HG03558 (cell line): ENCODE data around the gene DNAJC24.
A peak's percentile ranks its signal among the peaks of the same experiment; 100 is the strongest.
"Not testable (repeated sequence)": the region's sequence is repeated elsewhere in the genome, so short reads cannot be mapped to it uniquely, and the experiment has no call there.

ENCODE experiments used
- ATAC-seq: cut with Tn5 transposase; IDR thresholded peaks from one replicate; pipeline ENCODE4 v1.9.1; 2021; ENCODE audit warnings: moderate number of reproducible peaks; ENCODE audit not compliant: unreplicated experiment; ENCODE audit errors: extremely low read depth

The DNAJC24 gene, protein sequence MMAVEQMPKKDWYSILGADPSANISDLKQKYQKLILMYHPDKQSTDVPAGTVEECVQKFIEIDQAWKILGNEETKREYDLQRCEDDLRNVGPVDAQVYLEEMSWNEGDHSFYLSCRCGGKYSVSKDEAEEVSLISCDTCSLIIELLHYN

DNA sequence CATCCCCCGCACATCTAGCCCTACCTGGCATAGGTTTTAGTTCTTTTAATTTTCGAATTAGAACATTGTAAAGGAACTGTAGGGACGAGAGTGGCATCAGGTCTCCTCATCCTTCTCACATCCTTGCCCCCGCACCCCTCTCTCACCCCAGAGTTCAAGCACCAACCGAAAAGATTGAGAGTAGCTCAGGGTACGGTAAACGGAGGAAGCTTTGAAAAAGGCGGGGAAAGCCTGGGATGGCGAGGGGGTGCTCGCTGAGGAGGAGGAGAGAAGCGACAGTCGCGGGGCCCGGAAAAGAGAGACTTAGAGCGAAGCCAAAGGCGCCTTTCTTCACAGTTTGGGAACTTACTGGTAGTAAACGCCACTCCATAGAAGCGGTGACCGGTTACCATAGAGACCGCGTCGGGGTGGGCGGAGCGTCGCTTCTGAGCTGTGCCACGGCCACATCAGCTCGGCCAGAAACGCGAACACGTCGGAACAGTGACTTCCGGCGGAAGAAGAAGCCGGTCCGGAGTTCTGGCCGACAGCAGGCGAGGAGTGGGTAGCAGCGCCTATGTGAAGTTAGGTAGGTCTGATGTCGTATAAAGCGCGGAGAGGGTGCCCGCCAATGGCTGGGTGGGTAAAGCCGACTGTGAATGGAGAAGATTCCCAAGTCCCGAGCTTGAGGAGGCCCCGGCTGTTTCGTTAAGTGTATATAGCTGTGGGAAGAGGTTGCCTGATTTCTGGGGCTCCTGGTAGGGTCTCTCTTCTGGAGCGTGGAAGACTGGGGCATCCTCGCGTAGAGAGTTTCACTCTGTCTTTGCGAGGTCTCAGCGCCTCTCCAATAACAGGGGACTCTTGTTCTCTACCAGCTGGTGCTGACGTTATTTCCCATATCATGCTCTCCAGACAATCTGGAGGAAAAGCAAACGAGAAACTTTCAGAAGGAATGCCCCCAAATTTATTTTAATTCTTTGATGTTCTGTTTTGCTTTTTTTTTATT, at the start of gene DNAJC24, which contains the start of gene DCDC1:
Gene DNAJC24, plus strand, starts transcription at position 513 of the 982 bp plus-strand sequence. CDS start 889 bp downstream, outside the sequence.
Gene DCDC1, minus strand, starts transcription at position 392 of the 982 bp plus-strand sequence. CDS start 41,459 bp downstream, outside the sequence.
- ATAC-seq = peak; percentile 98

DNA sequence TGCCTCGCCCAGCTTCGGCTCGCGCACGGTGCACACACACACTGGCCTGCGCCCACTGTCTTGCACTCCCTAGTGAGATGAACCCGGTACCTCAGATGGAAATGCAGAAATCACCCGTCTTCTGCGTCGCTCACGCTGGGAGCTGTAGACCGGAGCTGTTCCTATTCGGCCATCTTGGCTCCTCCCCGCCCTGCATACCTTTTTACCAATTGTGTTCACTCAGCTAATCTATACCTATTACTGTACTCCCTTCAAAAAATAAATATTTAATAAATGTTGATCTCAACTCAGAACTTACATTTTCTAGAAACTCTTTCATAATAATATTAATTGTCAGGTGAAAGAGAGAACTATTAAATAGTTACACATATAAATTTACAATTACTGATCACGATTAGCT, 48.2 kb upstream of the DNAJC24 start:
- ATAC-seq = not testable (repeated sequence)

DNA sequence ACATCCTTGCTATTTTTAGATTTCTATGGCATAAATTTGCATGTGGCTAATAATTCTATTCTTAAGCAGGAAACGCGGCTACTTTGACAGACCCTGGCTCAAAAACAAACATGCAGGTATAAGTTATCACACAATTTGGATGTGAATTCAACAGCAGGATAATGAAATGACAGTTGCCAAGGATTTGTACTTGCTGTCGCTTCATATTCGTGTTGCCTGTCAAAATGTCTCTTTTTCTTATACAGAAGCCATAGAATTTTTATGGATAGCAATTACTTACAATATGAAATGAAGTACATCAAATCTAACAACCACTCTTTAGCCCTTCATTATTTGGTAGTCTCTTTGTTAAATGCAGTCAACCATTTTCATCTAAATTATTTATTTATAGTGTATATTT, 46.5 kb upstream of the DNAJC24 start:
- no peak for ATAC-seq

DNA sequence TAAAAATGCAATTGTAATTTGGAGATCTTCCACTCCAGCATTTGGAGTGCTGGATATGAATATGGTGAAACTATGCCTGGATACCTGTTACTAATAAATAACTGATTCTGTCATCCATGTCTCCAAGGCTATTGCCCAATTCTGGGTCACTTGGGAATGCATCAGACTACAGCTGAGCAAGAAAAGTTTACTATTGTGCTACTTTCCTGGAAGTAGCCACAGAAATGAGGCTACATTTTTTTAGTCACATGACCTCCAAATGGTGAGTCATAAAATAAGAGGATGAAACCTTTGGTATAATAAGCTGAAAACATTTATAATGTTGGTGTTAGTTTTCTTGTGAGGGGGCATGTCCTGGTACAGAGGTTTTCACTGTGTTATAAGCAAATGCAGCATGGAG, 44.5 kb upstream of the DNAJC24 start:
- no peak for ATAC-seq

DNA sequence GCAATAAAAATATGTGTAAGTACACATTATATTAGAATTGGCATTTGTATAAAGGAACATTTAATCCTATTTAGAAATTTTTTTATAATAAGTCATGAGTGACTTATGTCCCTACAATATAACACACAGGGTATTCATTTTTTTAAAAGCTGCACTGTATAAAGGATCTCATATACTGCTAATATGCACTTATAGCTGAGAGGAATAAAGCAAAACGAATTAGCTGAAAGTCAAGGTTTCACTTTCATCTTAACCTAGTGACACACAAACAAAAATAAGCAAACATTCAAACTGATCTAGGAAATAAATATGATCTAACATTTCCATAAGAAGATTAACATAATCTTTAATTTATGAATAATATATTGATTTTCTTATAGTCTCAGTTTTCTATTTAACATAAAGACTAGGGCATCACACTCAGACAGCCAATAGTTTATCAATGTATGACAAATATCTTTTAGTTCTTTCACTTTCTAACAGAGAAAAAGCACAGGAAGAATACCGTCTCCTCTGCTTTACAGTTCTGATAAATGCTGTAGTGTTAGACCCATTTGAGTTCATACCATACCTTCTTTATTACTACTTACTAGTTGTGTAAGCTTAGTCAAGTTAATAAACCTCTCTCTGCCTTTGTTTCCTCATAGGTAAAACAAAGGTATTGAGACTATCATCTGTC, 43.1 kb upstream of the DNAJC24 start:
- peak; percentile 62 for ATAC-seq

DNA sequence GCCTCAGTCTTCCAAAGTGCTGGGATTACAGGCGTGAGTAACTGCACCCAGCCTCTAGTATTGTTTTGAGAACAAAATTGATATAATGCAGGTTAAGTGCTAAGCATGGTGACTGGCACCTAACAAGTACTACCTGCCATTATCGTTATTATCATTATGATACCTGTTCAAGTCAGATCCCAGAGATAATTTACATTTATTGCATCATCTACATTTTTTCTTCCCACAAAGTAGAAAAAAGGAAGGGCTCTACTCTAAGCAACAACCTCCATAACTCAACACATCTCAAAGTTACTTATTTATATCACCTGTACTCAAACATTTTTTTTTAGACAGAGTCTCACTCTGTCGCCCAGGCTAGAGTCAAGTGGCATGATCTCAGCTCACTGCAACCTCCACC, 42.2 kb upstream of the DNAJC24 start:
- ATAC-seq = no peak

DNA sequence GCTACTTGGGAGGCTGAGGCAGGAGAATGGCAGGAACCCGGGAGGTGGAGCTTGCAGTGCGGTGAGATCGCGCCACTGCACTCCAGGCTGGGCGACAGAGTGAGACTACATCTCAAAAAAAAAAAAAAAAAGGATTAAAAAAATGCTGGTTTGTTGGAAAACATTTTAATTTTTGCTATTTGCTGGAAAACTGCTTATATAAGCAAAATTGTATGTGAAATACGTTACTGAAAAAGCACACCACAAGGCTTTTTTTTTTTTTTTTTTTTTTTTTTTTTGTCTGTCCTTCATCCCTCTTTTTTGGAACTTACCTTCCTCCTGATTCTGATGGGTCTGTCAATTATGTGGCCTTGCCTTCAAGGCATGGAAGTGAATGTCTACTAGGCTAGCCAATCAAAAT, 41.0 kb upstream of the DNAJC24 start:
- no peak for ATAC-seq

DNA sequence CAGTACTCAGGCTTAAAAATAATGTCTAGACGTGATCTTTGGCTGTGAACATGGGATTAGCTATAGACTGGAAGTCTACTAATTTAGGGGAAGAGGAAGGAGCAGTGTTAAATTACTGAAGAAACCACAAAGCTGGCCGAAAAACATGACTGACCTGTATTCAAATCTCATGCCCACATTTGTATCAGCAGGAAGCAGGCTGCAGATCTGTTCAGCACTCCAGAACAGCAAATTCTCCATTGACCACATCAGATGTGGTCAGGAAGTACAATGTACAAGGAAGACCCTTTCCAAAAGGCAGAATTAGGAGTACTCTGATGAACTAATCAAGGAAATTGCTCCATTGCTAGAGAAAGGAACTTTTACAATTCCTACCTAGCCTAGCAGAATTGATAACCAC, 31.9 kb upstream of the DNAJC24 start:
- ATAC-seq = no peak

DNA sequence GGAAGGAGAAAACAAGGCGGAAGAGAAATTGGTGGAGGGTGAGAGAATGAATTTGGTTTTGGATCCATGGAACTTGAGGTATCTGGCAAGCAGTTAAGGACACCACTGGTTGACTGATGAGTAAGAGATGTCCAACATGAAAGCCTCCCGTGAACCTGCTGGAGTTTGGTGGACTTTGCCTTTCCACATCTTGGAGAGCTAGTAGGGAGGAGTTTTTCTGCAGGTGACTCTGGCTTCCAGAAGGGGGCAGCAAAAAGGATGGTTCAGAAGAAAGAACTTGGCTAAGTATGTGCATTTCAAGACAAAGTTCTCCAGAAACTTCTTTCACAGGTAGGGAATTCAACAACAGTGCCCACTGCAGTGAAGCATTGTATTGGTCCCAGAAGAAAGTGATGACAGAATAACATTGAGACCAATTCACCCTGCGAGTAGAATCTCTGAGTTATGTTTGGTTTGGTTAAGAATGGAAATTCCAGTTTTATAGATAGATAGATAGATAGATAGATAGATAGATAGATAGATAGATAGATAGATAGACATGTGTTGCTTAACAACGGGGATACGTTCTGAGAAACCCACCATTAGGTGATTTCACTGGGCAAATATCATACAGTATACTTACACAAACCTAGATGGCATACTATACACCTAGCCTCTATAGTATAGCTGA, 28.6 kb upstream of the DNAJC24 start:
- ATAC-seq = no peak

DNA sequence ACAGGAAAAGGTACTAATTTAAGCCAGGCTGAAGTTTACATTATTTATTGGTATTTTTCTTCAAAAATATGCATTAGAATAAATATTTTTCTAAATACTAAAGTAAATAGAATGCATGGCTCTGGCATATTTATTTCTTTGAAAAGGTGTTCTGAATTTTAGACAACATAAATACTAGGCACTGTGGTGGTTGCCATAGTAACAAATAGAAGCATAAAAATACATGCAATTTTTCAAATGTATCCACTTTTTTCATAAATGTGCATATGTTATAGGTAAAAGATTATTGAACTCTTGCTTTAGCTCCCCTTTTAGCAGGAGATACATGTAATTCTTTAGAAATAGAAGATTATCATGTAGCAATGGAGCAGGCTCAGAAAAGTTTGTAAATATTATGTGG, 18.5 kb upstream of the DNAJC24 start:
- no peak for ATAC-seq

DNA sequence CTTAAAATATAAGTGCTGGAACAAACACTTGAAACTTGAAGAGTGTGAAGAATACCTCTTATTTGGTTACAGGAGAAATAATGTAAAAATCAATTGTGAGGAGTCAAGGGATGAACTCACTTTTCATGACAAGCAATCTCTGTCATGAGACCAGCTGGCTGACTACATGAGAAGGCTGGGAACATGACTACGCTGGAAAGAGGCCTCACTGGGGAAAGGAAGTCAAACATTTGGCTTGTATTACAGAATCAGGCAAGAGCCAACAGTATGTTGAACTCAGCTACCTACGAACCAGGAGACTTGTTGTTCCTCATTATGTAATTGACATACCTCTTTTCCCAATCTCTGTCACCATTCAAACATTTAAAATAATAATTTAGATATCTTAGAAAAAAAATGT, 14.5 kb upstream of the DNAJC24 start:
- ATAC-seq = no peak

DNA sequence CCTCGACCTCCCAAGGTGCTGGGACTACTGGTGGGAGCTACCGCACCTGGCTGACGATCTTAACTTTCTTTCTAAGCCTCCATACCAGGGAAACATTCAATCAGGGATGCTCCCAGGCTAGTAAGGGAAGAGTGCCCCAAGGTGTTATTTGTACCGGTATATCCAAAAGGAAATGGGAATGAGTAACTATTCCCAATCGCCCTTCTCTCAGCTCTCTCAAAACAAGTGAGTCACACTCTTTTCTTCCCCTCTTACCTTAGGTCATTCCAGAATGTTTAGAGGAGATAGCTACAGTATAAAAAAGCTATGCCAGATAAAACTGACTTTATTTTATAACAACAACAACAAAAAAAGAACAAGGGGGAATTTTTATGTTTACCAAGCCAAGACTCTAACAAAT, 13.8 kb upstream of the DNAJC24 start:
- ATAC-seq = no peak

DNA sequence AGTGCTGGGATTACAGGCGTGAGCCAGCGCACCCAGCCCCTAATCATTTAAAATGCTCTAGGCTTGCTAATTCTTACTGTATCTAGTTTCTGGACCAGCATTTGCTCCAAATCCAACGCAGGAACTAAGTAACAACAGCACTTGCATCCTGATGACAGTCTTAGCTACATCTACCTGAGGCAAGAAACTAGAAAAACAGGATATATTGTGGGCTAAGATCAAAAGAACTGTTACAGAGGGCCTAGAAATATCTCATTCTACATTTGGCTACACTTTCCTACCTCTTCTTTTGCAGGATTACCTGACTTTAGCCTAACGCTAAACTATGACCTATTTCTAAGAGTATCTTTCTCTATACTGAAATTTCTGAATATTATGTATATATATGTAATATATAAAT, 7.9 kb upstream of the DNAJC24 start:
- no peak for ATAC-seq

DNA sequence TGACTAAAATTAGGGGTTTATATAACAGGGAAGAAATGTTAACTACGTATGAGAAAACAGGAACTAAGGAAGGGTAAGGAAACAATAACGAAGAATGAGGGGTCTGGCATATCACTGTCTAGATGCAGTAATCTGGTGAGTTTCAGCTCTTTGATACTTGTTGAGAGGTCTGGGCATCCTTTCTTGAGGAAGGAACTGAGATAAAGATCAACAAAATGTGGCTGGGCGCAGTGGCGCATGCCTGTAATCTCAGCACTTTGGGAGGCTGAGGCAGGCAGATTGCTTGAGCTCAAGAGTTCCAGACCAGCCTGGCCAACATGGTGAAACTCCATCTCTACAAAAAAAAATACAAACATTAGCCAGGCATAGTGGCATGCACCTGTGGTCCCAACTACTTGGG, 2.9 kb upstream of the DNAJC24 start:
- ATAC-seq = no peak

DNA sequence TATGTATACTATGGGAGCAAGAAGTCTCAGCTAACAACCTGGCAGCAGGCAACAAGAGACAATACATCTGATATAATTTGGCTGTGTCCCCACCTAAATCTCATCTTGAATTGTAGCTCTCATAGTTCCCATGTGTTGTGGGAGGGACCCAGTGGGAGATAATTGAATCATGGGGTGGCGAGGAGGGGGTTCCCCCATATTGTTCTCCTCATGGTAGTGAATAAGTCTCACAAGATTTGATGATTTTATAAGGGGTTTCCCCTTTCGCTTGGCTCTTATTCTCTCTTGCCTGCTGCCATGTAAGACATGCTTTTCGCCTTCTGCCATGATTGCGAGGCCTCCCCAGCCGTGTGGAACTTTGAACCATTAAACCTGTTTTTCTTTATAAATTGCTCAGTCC, 6.2 kb downstream of the DNAJC24 start:
- no peak for ATAC-seq

DNA sequence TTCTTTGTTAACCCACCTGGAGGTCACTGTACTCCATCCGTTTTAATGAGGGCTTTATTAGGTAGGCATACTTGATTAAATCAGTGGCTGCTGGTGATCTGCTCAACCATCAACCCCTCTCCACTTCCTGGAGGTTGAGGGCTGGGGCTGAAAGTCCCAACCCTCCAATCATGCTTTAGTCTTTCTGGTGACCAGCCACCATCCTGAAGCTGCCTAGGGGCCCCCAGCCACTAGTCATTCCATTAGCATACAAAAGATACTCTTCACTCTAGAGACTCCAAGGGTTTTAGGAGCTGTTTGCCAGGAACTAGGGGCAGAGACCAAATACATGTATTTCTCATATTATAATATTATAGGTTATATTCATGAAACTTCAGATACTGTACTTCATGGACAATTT, 13.5 kb downstream of the DNAJC24 start:
- no peak for ATAC-seq

DNA sequence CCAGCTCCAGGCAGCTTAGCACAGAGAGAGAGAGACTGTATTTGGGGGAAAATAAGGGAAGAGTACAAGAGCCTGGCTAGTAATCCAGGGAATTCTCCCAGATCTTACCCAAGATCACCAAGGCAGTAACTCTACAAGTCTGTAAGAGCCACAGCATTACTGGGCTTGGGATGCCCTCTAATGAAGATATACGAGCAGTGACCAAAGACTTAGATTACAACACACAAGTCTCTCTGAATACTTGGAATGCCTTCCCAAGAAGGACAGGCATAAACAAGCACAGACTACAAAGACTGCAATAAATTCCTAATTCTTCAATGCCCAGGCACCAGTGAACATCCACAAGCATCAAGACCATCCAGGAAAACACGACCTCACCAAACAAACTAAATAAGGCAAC, 17.7 kb downstream of the DNAJC24 start:
- ATAC-seq = no peak

DNA sequence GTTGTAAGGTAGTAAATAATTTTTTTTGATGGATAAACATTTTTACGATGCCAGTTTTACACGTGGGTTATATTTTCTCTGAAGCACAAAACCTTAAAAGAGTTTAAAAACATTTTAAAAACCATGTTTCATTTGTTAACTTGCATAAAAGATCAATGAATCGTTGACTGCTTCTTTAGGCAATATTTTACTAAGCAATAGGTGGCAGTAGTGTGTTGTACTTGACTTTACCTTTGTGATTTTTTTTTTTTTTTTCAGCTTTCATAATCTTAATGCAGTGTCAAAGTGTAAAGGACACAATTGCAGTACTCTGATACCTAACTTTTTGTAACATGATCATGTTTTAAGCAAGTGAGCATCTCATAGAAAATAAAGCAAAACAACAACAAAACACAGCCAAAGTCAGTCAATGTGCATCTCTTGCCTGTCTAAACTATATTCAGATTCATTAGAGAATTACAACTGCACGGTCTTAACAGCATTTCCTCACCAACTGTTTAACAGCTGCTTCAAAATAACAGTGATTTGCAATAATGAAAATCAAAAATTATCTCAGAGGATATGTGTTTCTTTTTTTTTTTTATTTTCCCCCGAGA, 27.7 kb downstream of the DNAJC24 start:
- no peak for ATAC-seq

DNA sequence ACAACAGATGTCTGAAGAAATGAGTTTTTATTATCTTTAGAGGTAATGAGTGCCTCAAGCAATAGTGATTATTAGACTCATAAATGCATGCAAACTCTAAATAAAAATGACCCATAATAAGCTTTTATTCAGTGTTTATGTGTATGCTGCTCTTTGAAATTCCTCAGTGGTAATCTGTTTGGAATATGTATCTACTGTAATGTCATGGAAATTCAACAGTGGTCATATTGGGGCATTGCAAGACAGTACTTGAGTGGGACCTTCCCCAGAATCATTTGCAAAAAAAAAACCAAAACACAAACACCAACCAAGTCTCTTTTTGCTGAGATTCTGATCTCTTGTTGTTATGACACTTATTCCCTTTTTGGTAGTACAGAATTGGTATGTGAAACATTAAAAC, 35.0 kb downstream of the DNAJC24 start:
- ATAC-seq = no peak

DNA sequence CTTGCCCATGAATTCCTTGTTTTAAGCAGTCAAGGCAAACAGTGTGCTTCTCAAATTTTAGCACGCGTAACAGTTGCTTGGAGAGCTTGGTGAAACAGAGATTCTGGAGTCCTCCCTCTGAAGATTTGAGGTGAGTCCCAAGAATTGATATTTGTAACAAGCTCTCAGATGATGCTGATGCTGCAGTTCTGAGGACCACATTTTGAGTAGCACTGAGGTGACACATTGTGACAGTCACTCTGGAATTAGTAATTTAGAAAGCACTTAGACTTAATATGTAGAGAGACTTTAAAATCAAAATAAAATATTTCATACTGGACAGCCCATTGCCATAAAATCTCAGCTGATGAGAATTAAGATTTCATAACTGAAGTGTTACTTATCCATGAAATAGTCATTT, 38.5 kb downstream of the DNAJC24 start:
- ATAC-seq = no peak
